ENCODE measurements around the gene ASH1L. TPM values are rescaled to one million over a fixed set of nuclear protein-coding genes. Genes with fewer than 3 reads are reported as not detected.
"Not testable (repeated sequence)": the region's sequence is repeated elsewhere in the genome, so short reads cannot be mapped to it uniquely, and the experiment has no call there.

ASH1L gene
- total RNA-seq, 1 experiment from 2014 or later = 36.0 TPM

GRCh38 chr1:155437405-155437804, 125.2 kb downstream of the ASH1L start:
- Histone ChIP-seq H3K4me1 (replicated peaks; ENCODE audit: insufficient read depth) (no peaks in the 10 kb centered on the region), H3K36me3 (ENCODE audit: low read depth) (peaks cover 11% of the 10 kb centered on the region; the same call in 1 of the 2 replicates), H4K20me1 (ENCODE audit: insufficient read depth) (no peaks in the 10 kb centered on the region; the same call in 1 of the 2 replicates), H2AFZ (no peak overlapping the region), H3K9me2 (ENCODE audit: insufficient read depth) (no peaks in the 10 kb centered on the region), H3F3A (ENCODE audit: insufficient read depth, low read depth) (peaks cover 6% of the 10 kb centered on the region; the same call in 1 of the 2 replicates), H3K27me3 (ENCODE audit: insufficient read depth, low read depth) (no peaks in the 10 kb centered on the region), H3K4me3 (no peak overlapping the region), H3K9me3 (ENCODE audit: insufficient read depth, low read depth) (no peaks in the 10 kb centered on the region), H3K4me2 (no peak overlapping the region), H3K79me2 (ENCODE audit: low read depth) (0 out of 2 replicates have a peak, but pooled peaks cover 4% of the 10 kb centered on the region), H3K27ac (no peak overlapping the region)
- POLR2A ChIA-PET (ENCODE audit: unreplicated experiment) = no interaction called here
- CTCF ChIA-PET = no interaction called here
- no peak for DNase-seq
- TF ChIP-seq CTCF (conservative IDR thresholded peaks at IDR 0.05) (no peak), EZH2 (IDR thresholded peaks at IDR 0.05; ENCODE audit: low read depth) (no peak)
- BruUV-seq (replicated peaks) = no TSS peak
- intact Hi-C loops (cut with micrococcal nuclease; ENCODE audit: unreplicated experiment) = no loop called here

- CTCF ChIA-PET; H3K9me2 ChIP-seq (ENCODE audit: insufficient read depth); intact Hi-C loops (cut with micrococcal nuclease; ENCODE audit: unreplicated experiment); H3K27me3 ChIP-seq (ENCODE audit: insufficient read depth, low read depth); H3K4me2 ChIP-seq; H3K9me3 ChIP-seq (ENCODE audit: insufficient read depth, low read depth); H2AFZ ChIP-seq; H3K4me1 ChIP-seq (replicated peaks; ENCODE audit: insufficient read depth); DNase-seq; H3K27ac ChIP-seq; POLR2A ChIA-PET (ENCODE audit: unreplicated experiment); H3F3A ChIP-seq (ENCODE audit: insufficient read depth, low read depth); H3K4me3 ChIP-seq; BruUV-seq (replicated peaks); H4K20me1 ChIP-seq (ENCODE audit: insufficient read depth); H3K79me2 ChIP-seq (ENCODE audit: low read depth): not testable (repeated sequence)
- H3K36me3 ChIP-seq (ENCODE audit: low read depth) = peaks cover 15% of the 10 kb centered on the region; the same call in 1 of the 2 replicates
These were observed 128.7 kb downstream of the ASH1L start for GRCh38 chr1:155433831-155434389.

- H3K9me2 ChIP-seq (ENCODE audit: insufficient read depth); BruUV-seq (replicated peaks); H2AFZ ChIP-seq; POLR2A ChIA-PET (ENCODE audit: unreplicated experiment); H3K27me3 ChIP-seq (ENCODE audit: insufficient read depth, low read depth); DNase-seq; H3K79me2 ChIP-seq (ENCODE audit: low read depth); H4K20me1 ChIP-seq (ENCODE audit: insufficient read depth); H3K4me1 ChIP-seq (replicated peaks; ENCODE audit: insufficient read depth); intact Hi-C loops (cut with micrococcal nuclease; ENCODE audit: unreplicated experiment); CTCF ChIA-PET; H3K4me3 ChIP-seq; H3K27ac ChIP-seq; H3K4me2 ChIP-seq; H3K9me3 ChIP-seq (ENCODE audit: insufficient read depth, low read depth); H3F3A ChIP-seq (ENCODE audit: insufficient read depth, low read depth): not testable (repeated sequence)
- peaks cover 15% of the 10 kb centered on the region; the same call in 1 of the 2 replicates for H3K36me3 ChIP-seq (ENCODE audit: low read depth)
These were observed 129.3 kb downstream of the ASH1L start for GRCh38 chr1:155433128-155433830.

- H4K20me1 ChIP-seq (ENCODE audit: insufficient read depth) = no peaks in the 10 kb centered on the region
- DNase-seq = no peak
- no peak overlapping the region for H3K4me3 ChIP-seq
- ChIA-PET POLR2A (ENCODE audit: unreplicated experiment) (no interaction called here), CTCF (no interaction called here)
- H3K4me1 ChIP-seq (replicated peaks; ENCODE audit: insufficient read depth) = no peaks in the 10 kb centered on the region
- H3K79me2 ChIP-seq (ENCODE audit: low read depth) = no peaks in the 10 kb centered on the region
- H3K9me3 ChIP-seq (ENCODE audit: insufficient read depth, low read depth) = no peaks in the 10 kb centered on the region
- H3K9me2 ChIP-seq (ENCODE audit: insufficient read depth) = no peaks in the 10 kb centered on the region
- H3K4me2 ChIP-seq = no peak overlapping the region
- no TSS peak for BruUV-seq (replicated peaks)
- no peaks in the 10 kb centered on the region for H3K36me3 ChIP-seq (ENCODE audit: low read depth)
- intact Hi-C loops (cut with micrococcal nuclease; ENCODE audit: unreplicated experiment) = no loop called here
- TF ChIP-seq EZH2 (IDR thresholded peaks at IDR 0.05; ENCODE audit: low read depth) (no peak), CTCF (conservative IDR thresholded peaks at IDR 0.05) (no peak)
- no peak overlapping the region for H3K27ac ChIP-seq
- no peak overlapping the region for H2AFZ ChIP-seq
- H3K27me3 ChIP-seq (ENCODE audit: insufficient read depth, low read depth) = no peaks in the 10 kb centered on the region
- H3F3A ChIP-seq (ENCODE audit: insufficient read depth, low read depth) = no peaks in the 10 kb centered on the region
These were observed 138.5 kb downstream of the ASH1L start for GRCh38 chr1:155424091-155424490.

All from PC-9 (cell line).